Prostate gland (tissue), 2 donors: ENCODE data around the gene MSH4.

ENCODE experiments used
- CTCF ChIP-seq, 4 experiments: fragments of 200-600 bp in 2 of 4; fragments of 450-650 bp in 2 of 4; sonication (generic) in 2 of 4; IDR thresholded peaks; 1 replicate in 3 of 4; 2 replicates in 1 of 4; pipeline ENCODE4 v1.5.1; 2016 to 2019; ENCODE audit warnings: antibody characterized with exemption in 4 of 4, mild to moderate bottlenecking in 2 of 4, moderate library complexity in 2 of 4
- POLR2A ChIP-seq: fragments of 450-650 bp; IDR thresholded peaks from one replicate; pipeline ENCODE4 v1.6.1; 2016; ENCODE audit warnings: antibody characterized with exemption, mild to moderate bottlenecking

- TF ChIP-seq CTCF (IDR thresholded peaks at IDR 0.05) (no peak), POLR2A (no peak)
These were observed 41.4 kb downstream of the MSH4 start for GRCh38 chr1:75838079-75838478.
